CD4-positive, alpha-beta T cell treated with Interferon gamma for 1 hour (primary cell): ENCODE results near the gene DPH1.

Experiments used
- DNase-seq: peaks from one replicate; pipeline ENCODE4 v3.0.0-alpha.2; 2020

The DPH1 gene

DNA sequence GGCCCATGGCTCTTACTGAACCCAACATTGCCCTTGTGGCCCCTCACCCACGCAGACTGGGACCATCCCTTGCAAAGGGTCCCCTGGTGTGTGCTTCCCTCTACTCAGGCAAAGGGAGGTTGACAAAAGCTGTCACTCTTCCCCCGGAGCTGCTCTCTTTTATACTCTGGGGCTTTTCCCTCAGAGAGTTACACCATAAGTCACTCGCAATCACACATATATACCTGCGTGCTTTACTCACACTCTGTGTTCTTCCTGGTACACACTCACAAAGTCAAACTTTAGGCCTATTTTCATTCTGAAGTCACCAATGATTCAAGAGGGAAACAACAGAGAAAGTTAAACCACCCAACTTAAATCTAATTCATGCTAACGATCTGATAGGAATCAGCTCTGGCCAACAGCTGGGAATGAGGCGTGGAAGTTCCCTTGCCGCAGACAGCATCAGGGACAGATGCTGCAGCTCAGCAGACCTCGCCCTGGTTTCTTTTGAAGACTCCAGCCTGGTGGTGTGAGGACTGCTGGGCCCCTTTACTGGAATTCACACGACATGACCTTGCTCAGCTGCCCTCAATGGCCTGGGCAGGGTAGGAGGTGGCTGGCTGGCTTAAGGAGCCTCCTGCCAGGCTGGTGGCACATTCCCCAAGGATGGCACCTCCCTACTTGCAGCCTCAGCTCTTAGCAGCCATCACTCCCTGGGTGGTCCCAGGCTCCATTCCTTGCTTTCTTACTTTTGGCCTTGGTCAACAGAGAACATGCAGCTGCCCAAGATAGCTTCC lies 52.2 kb downstream of the DPH1 start:
- no peak for DNase-seq

DNA sequence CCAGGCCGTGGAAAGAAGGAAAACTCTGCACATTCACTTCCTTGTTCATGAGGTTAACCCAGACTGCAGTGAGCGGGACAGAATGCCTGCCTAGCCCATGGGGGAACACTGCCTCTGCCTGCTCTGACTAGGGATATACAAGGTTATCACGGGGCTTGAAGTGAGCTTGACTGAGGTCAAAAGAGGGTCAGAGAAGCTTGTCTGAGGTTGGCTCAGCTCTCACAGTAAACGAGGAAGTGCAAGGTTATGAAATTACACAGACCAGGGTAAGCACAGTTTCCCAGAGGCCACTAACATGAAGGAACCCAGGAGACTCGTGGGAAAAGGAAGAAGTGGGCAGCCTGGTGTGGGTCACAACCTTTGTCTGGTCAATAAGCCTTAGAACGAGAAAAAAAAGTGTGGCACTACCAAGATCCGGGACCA lies 53.7 kb downstream of the DPH1 start:
- peak; percentile 61 for DNase-seq

- no peak for DNase-seq
These were observed 54.2 kb downstream of the DPH1 start for GRCh38 chr17:2084036-2084765.

DNA sequence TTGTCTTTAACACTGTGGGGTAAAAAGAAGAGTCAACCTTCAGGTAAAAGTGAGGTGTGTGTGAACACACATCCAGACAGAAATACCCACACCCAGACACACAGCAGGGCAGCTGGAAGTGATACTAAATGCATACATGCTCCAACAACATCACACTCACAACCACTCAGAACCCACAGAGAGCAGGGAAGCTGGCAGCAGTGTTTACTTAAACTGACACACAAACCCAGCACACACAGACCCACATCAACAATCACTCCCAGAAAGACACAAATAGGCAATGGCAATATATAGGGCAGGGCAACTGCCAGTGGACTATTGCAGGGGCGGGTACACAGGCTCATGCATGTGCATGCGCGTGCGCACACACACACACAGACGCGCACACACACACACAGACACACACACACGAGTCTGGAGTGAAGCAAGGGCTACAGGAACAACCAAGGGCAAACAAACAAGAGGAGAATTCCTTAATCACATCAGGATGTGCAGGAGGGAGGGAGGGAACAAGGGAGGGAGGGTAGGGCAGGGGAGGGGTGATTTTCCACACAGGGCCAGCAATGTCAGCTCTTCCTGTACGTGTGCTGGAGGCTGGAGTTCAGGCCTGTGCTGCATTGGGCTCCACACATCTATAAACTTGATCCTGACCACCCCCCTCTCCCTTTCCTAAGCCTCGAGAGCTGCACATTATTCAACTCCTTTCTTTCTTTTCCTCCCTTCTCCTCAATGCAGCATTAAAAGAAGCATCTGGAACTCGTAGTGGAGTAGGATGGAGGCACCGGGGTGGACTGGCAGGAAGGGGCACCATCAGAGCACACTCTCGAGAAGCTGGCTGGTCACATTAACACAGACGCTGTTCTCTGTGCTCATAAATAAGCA lies 55.1 kb downstream of the DPH1 start:
- no peak for DNase-seq

DNA sequence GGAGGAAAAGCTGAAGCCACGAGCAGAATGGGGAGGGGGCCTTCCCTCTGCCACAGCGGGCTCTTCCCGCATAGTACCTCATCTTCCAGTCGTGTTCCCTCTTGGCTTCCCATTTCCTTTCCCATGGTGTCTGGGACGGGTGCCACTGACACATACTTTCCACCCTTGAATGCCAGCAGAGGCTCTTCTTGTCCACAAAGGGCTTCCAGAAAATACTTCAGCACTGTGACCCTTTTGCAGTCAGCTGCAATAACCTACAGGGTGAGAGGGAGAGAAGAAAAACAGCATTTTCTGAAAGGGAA lies 55.6 kb downstream of the DPH1 start:
- no peak for DNase-seq

- DNase-seq = no peak
These were observed 56.4 kb downstream of the DPH1 start for GRCh38 chr17:2086306-2086705.

DNA sequence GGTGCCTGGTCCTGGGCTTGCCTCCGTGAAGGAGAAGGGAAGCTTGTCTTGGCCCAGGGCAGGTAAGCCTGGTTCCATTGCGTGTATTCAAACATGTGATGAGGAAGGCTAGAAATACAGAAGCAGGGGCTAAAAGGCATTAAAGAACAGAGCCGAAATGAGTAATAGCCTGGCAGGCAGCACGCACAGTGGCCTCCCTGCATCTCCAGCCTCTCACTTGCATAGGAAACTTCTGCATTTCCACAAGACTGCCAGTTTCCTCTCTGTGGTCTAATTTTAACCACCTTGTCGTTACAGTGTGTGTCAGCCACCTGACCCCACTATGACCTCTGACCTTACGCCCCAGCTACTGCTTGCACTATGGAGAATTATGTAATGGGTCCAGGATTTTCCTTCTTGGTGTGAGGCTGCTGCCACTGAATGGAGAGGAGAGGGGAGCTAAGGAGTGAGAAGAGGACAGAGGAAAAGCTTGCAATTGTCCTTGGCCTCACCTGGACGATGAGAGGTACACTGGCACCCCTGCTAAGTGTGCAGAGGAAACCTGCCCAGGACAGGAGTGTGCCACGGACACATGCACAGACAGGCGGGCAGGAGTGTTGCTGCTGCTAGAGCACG lies 57.8 kb downstream of the DPH1 start:
- DNase-seq = peak; percentile 70

DNA sequence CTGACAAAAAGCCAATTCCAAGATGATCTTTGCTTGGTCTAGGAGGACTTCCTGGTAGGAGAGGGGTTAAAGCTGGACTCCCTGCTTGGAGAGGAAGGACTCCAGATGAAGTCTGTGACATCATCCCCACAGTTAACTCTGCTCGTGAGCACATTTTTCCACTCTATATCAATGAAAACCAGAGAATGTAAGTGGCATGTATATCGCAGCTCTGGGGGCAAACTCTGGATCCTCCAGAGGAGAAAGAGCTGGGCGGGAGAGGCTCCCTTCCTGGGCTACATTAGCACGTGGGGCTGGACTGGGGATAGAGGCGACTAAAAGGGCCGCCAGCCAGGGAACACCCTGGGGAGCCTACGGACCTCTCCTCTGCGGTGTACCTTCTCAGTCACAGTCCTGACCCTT lies 59.1 kb downstream of the DPH1 start:
- no peak for DNase-seq

DNA sequence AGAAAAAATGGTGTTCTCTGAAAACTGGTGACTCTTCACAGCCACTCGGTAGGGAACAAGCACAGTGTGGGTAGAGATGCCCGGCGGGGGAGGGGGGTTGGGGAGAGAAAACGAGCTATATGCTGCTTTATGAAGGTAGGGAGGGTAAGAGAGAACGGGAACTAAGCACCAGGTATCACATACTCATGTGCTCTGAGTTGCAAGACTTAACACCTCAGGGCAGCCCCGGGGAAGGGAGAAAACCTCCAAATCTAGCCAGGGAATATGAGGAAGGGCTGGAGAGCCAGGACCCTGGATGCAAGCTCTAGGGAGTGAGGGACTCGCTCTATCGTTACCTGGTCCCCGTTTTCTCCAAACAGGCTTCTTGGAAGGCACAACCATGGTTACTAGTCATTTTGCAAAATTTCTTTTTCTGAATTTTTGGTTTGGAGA lies 60.3 kb downstream of the DPH1 start:
- no peak for DNase-seq

- no peak for DNase-seq
These were observed 61.0 kb downstream of the DPH1 start for GRCh38 chr17:2090804-2091534.

DNA sequence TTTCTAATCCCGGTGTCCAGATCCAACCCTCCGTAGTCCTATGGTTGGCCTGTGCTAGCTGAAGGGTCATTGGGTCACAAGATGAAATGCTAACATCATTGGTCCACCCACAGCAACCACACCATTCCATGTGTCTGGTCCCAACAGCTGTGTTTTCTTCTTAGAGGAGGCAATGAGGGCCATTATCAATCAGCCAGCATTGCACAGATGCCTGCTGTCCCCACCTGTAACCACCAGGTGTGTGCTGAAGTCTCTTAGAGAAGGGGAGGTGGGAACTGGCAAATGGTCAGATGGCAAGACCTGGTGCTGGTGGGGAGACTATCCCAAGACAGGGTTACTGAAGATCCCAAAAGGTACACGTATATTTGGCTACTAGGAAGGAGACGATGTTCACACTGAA lies 62.3 kb downstream of the DPH1 start:
- DNase-seq = no peak

- no peak for DNase-seq
These were observed 63.4 kb downstream of the DPH1 start for GRCh38 chr17:2093349-2093748.
